Measurements from ENCODE around the gene ELF5.

Gene ELF5

DNA sequence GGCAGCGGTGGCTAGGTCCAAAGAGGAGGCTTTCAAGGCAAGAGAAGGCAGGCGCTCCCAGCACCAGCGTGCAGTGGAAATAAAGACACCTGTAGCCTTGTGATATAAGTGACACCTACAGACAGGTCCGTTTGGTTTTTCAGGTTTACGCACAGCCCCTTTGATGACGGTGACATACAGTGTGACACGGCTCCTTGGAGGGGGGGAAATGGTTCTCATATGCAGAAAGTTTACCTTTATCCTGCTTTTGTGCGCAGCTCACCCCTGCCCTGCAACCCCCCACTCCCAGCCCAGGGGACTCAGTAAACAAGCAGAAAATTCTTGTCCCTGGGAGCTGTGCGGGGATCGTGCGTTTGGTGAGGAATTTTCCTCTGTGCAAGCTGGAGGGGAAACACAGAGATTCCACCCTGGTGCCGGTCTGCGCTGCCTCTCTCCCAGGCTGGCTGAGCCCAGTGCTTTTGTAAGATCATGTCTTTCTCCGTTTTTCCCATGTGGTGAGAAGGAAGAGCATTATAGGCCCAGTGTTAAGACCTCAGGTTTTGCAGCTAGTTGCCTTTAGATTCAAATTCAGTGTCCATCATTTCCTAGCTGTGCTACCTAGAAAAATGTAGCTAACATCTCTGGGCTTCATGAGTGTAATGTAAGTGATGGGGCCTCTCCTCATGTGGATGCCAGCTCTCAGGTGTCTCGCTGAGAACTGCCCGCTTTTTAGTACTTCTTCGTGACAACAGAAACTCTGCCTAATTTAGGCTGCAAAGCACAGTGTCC is at the start of gene ELF5:
ELF5 (minus strand) TSS at position 113 of the 768 bp plus-strand sequence. CDS start 8,045 bp downstream, outside the sequence.
- H3K4me3 ChIP-seq (ENCODE audit: low read depth in 1 of 2, low read length in 2 of 2), result no peak within 1 kb of the TSS
- H3K4me1 ChIP-seq (ENCODE audit: control insufficient read depth in 1 of 2, insufficient read depth in 2 of 2, low read length in 2 of 2), result no peaks in the 10 kb centered on the region
- no peaks in the 10 kb centered on the region for H3K36me3 ChIP-seq (ENCODE audit: control insufficient read depth in 1 of 2, insufficient read depth in 2 of 2, low read length in 2 of 2)
- H3K27me3 ChIP-seq (ENCODE audit: low read depth, low read length), result no peaks in the 10 kb centered on the region
- H3K9me3 ChIP-seq (ENCODE audit: control insufficient read depth in 1 of 2, low read length in 2 of 2), result no peaks in the 10 kb centered on the region
- H3K27ac ChIP-seq (ENCODE audit: low read length), result no peak within 1 kb of the TSS

DNA sequence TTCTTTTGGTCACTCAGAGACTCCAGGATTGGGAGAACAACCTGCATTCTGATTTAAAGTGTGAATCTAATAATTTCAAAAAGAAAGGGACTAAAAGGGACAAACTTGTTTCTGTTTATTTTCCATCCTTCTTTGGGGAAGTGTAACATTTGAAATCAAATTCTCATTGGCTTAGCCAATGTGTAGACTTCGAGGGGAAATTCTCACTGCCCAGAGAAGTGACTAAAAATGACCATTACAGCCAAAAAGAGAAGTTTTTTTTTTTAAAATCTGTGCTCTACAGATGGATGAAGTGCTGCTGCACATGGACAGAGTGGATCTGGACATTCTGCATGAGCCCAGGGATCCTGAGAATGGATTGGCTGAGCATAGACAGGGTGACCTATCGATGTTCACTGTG is 49.4 kb upstream of the ELF5 start:
- Histone ChIP-seq H3K4me1 (ENCODE audit: control insufficient read depth in 1 of 2, insufficient read depth in 2 of 2, low read length in 2 of 2) (peaks cover 0 to 4% of the 10 kb centered on the region in 2 donors), H3K27me3 (ENCODE audit: low read depth, low read length) (peaks cover 5% of the 10 kb centered on the region), H3K27ac (ENCODE audit: low read length) (no peak overlapping the region), H3K36me3 (ENCODE audit: control insufficient read depth in 1 of 2, insufficient read depth in 2 of 2, low read length in 2 of 2) (no peaks in the 10 kb centered on the region), H3K4me3 (ENCODE audit: low read depth in 1 of 2, low read length in 2 of 2) (no peak overlapping the region), H3K9me3 (ENCODE audit: control insufficient read depth in 1 of 2, low read length in 2 of 2) (no peaks in the 10 kb centered on the region)

DNA sequence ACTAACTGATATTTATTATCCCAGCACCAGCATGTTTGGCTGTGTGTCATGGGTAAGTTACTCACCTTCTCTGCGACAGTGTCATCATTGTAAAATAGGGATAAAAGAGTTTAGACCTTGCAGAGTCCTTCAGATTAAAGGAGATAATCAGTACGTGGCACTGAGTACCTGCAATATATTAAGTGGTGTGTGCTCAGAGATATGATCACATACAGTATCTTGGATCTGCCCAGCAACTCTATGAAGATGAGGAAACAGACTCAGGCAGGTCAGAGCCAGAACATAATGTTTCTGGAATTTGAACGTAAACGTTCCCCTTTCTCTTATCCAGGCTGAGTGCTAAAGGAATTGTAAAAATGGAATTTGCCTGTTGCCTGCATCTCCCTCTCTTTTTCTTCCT is 46.9 kb upstream of the ELF5 start:
- H3K9me3 ChIP-seq (ENCODE audit: control insufficient read depth in 1 of 2, low read length in 2 of 2), result no peaks in the 10 kb centered on the region
- H3K36me3 ChIP-seq (ENCODE audit: control insufficient read depth in 1 of 2, insufficient read depth in 2 of 2, low read length in 2 of 2), result no peaks in the 10 kb centered on the region
- no peak overlapping the region for H3K4me3 ChIP-seq (ENCODE audit: low read depth in 1 of 2, low read length in 2 of 2)
- peaks cover 5% of the 10 kb centered on the region for H3K27me3 ChIP-seq (ENCODE audit: low read depth, low read length)
- no peak overlapping the region for H3K27ac ChIP-seq (ENCODE audit: low read length)
- peaks cover 0 to 4% of the 10 kb centered on the region in 2 donors for H3K4me1 ChIP-seq (ENCODE audit: control insufficient read depth in 1 of 2, insufficient read depth in 2 of 2, low read length in 2 of 2)

DNA sequence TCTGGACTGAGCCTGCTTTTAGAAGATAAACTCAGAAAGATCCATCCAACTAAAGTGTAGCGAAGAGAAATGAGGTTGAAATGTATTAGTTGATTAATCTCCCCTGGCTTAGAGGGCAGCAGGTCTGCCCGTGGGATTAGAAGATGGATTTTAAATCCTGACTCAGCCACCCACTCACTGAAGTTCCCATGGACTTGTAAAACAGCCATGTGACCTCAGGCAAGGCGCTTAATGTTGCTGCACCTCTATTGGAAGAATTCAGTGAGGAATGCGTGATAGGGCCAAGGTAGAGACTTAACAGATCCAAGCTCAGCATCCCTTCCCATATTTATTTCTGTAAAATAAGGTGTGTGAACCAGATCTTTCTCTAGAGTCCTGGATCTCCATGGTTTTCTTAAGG is 45.1 kb upstream of the ELF5 start:
- Histone ChIP-seq H3K9me3 (ENCODE audit: control insufficient read depth in 1 of 2, low read length in 2 of 2) (no peaks in the 10 kb centered on the region), H3K27me3 (ENCODE audit: low read depth, low read length) (peaks cover 5% of the 10 kb centered on the region), H3K36me3 (ENCODE audit: control insufficient read depth in 1 of 2, insufficient read depth in 2 of 2, low read length in 2 of 2) (no peaks in the 10 kb centered on the region), H3K4me1 (ENCODE audit: control insufficient read depth in 1 of 2, insufficient read depth in 2 of 2, low read length in 2 of 2) (no peaks in the 10 kb centered on the region), H3K4me3 (ENCODE audit: low read depth in 1 of 2, low read length in 2 of 2) (no peak overlapping the region), H3K27ac (ENCODE audit: low read length) (no peak overlapping the region)

DNA sequence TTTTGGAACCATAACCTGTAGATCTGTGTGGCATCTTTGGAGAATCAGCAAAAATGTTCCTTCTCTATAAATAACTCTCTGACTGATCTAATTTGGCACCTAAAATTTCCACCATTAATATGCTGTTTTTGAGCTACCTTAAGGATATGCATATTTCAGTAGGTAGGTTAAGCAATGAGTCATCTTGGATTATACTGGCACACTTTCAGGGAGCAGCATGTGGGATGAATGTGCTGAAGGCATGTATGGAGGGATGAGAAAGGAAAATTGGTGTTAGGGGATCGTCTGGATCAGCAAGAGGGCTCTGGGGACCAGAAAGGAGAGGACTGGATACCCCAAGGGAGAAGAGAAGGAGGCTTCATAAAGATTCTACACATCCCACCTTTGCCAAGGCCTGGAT is 44.6 kb upstream of the ELF5 start:
- Histone ChIP-seq H3K27me3 (ENCODE audit: low read depth, low read length) (peaks cover 5% of the 10 kb centered on the region), H3K27ac (ENCODE audit: low read length) (no peak overlapping the region), H3K36me3 (ENCODE audit: control insufficient read depth in 1 of 2, insufficient read depth in 2 of 2, low read length in 2 of 2) (no peaks in the 10 kb centered on the region), H3K4me1 (ENCODE audit: control insufficient read depth in 1 of 2, insufficient read depth in 2 of 2, low read length in 2 of 2) (no peaks in the 10 kb centered on the region), H3K9me3 (ENCODE audit: control insufficient read depth in 1 of 2, low read length in 2 of 2) (no peaks in the 10 kb centered on the region), H3K4me3 (ENCODE audit: low read depth in 1 of 2, low read length in 2 of 2) (no peak overlapping the region)

DNA sequence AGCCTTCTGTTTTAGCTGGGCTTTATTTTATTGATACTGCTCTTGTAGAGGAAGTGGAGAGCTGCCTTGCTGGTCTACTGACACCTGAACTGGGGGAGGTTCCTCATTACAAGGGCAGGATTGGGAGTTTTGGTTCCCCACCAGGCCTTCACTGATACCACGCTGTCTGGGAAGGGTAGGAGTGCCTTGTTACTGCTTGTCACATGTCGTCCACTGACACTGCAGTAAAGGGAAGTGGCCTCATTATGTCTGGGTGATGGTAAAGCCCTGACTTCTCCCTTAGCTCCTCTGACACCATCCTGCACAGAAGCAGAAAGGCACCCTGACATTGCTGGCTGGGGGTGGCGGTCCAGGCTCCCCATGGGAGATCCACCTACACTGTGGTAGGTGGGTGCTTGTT is 38.7 kb upstream of the ELF5 start:
- Histone ChIP-seq H3K27ac (ENCODE audit: low read length) (no peak overlapping the region), H3K27me3 (ENCODE audit: low read depth, low read length) (no peaks in the 10 kb centered on the region), H3K4me1 (ENCODE audit: control insufficient read depth in 1 of 2, insufficient read depth in 2 of 2, low read length in 2 of 2) (no peaks in the 10 kb centered on the region), H3K9me3 (ENCODE audit: control insufficient read depth in 1 of 2, low read length in 2 of 2) (no peaks in the 10 kb centered on the region), H3K36me3 (ENCODE audit: control insufficient read depth in 1 of 2, insufficient read depth in 2 of 2, low read length in 2 of 2) (no peaks in the 10 kb centered on the region), H3K4me3 (ENCODE audit: low read depth in 1 of 2, low read length in 2 of 2) (no peak overlapping the region)

DNA sequence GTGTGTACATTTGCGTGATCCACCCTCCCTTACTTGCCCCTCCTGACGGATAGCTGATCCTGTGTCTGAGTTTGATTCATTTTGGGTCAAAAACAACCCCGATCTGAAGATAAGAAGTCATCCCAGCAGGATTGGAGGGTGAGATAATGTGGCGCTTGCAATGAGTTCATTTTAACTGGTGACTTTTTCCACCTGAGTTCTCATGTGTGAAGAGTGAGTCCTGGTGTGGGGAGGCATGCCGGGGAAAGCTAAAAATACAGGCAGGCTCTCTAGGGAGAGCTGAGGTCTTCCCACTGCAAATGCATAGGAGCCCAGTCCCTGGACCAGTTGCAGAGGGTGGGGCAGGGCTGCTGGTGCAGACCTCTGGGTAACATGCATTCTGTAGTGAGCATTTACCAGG is 35.7 kb upstream of the ELF5 start:
- H3K4me3 ChIP-seq (ENCODE audit: low read depth in 1 of 2, low read length in 2 of 2), result no peak overlapping the region
- no peaks in the 10 kb centered on the region for H3K9me3 ChIP-seq (ENCODE audit: control insufficient read depth in 1 of 2, low read length in 2 of 2)
- H3K27ac ChIP-seq (ENCODE audit: low read length), result no peak overlapping the region

DNA sequence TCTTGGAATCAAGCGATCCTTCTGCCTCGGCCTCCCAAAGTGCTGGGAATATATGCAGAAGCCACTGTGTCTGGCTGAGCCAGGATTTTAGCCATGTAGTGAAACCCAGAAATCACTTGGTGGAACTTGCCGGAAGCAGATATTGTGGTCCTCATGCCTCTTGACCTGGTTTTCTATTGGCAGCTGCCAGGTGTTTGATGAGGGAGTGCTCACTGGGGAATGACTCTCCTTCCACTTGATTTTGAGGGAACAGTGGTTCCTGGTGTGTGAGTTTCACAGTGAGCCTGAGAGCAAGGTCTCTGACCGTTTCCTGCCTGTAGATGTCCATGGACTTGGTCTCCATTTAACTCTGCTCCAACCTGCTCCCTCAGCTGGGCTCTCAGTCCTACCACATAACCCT is 34.7 kb upstream of the ELF5 start:
- Histone ChIP-seq H3K27me3 (ENCODE audit: low read depth, low read length) (no peaks in the 10 kb centered on the region), H3K36me3 (ENCODE audit: control insufficient read depth in 1 of 2, insufficient read depth in 2 of 2, low read length in 2 of 2) (no peaks in the 10 kb centered on the region), H3K9me3 (ENCODE audit: control insufficient read depth in 1 of 2, low read length in 2 of 2) (no peaks in the 10 kb centered on the region), H3K4me3 (ENCODE audit: low read depth in 1 of 2, low read length in 2 of 2) (no peak overlapping the region), H3K27ac (ENCODE audit: low read length) (no peak overlapping the region), H3K4me1 (ENCODE audit: control insufficient read depth in 1 of 2, insufficient read depth in 2 of 2, low read length in 2 of 2) (no peaks in the 10 kb centered on the region)

More for the DNA sequence above, 35.7 kb upstream of the ELF5 start:
- no peaks in the 10 kb centered on the region for H3K36me3 ChIP-seq (ENCODE audit: control insufficient read depth in 1 of 2, insufficient read depth in 2 of 2, low read length in 2 of 2)
- no peaks in the 10 kb centered on the region for H3K4me1 ChIP-seq (ENCODE audit: control insufficient read depth in 1 of 2, insufficient read depth in 2 of 2, low read length in 2 of 2)
- no peaks in the 10 kb centered on the region for H3K27me3 ChIP-seq (ENCODE audit: low read depth, low read length)

DNA sequence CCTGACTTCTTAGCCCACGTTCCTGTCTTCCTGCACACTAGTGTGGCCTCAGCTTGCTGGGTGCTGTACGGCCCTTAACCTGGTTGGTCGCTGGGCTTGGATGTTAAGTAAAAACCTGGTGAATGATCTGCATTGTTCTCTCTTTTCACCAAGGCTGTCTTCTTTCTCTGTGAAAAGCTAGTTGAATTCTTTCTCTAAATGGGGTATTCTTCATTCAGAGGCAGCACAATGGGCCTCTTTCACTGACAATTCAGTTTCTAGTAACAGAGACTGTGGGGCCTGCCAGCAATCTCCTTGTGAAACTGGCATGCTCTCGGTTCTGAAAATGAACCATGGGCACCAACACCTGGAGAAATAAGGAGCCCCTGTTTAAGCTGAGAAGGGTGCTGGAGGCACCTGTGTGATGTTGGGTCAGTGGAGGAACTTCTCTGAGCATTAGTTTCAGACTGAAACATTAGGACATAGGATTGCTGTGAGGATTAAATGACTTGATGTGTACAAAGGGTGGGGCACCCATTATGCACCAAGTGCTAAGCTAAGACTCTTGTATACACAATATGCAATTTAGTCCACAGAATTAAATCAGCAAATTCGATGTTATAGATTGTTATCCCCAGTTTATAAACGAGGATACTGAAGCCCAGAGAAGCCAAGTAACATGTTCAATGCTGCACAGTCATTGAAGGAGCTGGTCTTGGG is 33.1 kb upstream of the ELF5 start:
- Histone ChIP-seq H3K4me1 (ENCODE audit: control insufficient read depth in 1 of 2, insufficient read depth in 2 of 2, low read length in 2 of 2) (no peaks in the 10 kb centered on the region), H3K27ac (ENCODE audit: low read length) (no peak overlapping the region), H3K36me3 (ENCODE audit: control insufficient read depth in 1 of 2, insufficient read depth in 2 of 2, low read length in 2 of 2) (no peaks in the 10 kb centered on the region), H3K4me3 (ENCODE audit: low read depth in 1 of 2, low read length in 2 of 2) (no peak overlapping the region), H3K9me3 (ENCODE audit: control insufficient read depth in 1 of 2, low read length in 2 of 2) (no peaks in the 10 kb centered on the region), H3K27me3 (ENCODE audit: low read depth, low read length) (peaks cover 4% of the 10 kb centered on the region)

DNA sequence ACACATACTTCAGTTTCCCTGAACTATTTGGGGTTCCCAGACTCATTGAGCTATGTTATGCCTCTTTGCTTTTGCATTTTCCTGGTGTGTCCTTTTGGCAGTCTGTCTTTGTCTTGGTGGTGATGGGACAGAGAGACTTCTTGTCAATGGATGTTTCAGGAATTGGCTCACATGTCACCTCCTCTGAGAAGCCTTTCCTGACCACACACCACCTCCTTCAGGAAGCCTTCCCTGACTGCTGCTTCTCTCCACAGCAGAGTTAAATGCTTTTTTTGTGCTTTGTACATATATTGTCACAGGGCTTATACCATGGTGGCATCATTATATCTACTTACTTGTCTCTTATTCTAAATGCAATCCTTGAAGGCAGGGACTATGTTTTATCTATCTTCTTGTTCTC is 28.5 kb upstream of the ELF5 start:
- Histone ChIP-seq H3K27me3 (ENCODE audit: low read depth, low read length) (peaks cover 4% of the 10 kb centered on the region), H3K9me3 (ENCODE audit: control insufficient read depth in 1 of 2, low read length in 2 of 2) (no peaks in the 10 kb centered on the region)

DNA sequence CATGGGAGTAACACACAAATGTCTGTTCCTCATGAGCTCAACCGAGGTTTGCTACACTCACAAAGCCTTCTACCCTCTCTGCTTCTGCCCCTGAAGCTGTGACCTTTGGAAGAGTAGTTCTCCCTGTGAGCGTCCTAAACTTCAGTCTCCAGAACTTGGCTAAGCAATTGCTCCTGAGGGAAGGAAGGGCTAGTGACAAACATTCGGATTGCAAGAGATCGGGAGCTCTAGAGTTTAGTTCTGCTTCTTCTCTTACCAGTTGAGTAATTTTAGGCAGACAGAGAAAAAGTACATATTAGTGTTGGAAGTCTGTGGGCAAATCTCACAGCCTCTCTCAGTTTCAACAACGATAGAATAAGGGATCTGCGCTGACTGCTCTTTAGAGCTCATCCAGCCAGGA is 27.3 kb upstream of the ELF5 start:
- peaks cover 4% of the 10 kb centered on the region for H3K27me3 ChIP-seq (ENCODE audit: low read depth, low read length)

More for the DNA sequence above, 28.5 kb upstream of the ELF5 start:
- Histone ChIP-seq H3K27ac (ENCODE audit: low read length) (no peak overlapping the region), H3K36me3 (ENCODE audit: control insufficient read depth in 1 of 2, insufficient read depth in 2 of 2, low read length in 2 of 2) (no peaks in the 10 kb centered on the region), H3K4me1 (ENCODE audit: control insufficient read depth in 1 of 2, insufficient read depth in 2 of 2, low read length in 2 of 2) (no peaks in the 10 kb centered on the region), H3K4me3 (ENCODE audit: low read depth in 1 of 2, low read length in 2 of 2) (no peak overlapping the region)

More for the DNA sequence above, 27.3 kb upstream of the ELF5 start:
- H3K36me3 ChIP-seq (ENCODE audit: control insufficient read depth in 1 of 2, insufficient read depth in 2 of 2, low read length in 2 of 2), result no peaks in the 10 kb centered on the region
- no peak overlapping the region for H3K4me3 ChIP-seq (ENCODE audit: low read depth in 1 of 2, low read length in 2 of 2)
- no peaks in the 10 kb centered on the region for H3K9me3 ChIP-seq (ENCODE audit: control insufficient read depth in 1 of 2, low read length in 2 of 2)
- no peak overlapping the region for H3K27ac ChIP-seq (ENCODE audit: low read length)
- no peaks in the 10 kb centered on the region for H3K4me1 ChIP-seq (ENCODE audit: control insufficient read depth in 1 of 2, insufficient read depth in 2 of 2, low read length in 2 of 2)

Data from muscle layer of duodenum (tissue), 2 donors.